Uterus (tissue), 4 donors: Measurements from ENCODE around the gene TBC1D14. TPM values are rescaled to one million over a fixed set of nuclear protein-coding genes. Genes with fewer than 3 reads are reported as not detected.

Experiments used
- DNase-seq, 2 donors: peaks; one replicate each; pipeline ENCODE4 v3.0.0-alpha.2; 2019 to 2020
- H3K27ac ChIP-seq, 2 donors: fragments of 200-600 bp; sonication (generic); 1 replicate in 1 of 2; 2 replicates in 1 of 2; pipeline ENCODE4 v1.5.1; 2016 to 2018
- H3K27me3 ChIP-seq, 2 donors: fragments of 200-600 bp; sonication (generic); one replicate each; pipeline ENCODE4 v1.5.1; 2018 to 2019; ENCODE audit warnings: control low read depth in 1 of 2
- H3K36me3 ChIP-seq, 2 donors: fragments of 200-600 bp; sonication (generic); one replicate each; pipeline ENCODE4 v1.5.1; 2019; ENCODE audit warnings: control low read depth in 1 of 2
- H3K4me1 ChIP-seq, 2 donors: fragments of 200-600 bp; sonication (generic); one replicate each; pipeline ENCODE4 v1.5.1; 2018 to 2019; ENCODE audit warnings: control low read depth in 1 of 2
- H3K4me3 ChIP-seq, 2 donors: fragments of 200-600 bp; sonication (generic); 1 replicate in 1 of 2; 2 replicates in 1 of 2; pipeline ENCODE4 v1.5.1; 2018 to 2019; ENCODE audit warnings: mild to moderate bottlenecking in 1 of 2
- H3K9me3 ChIP-seq, 2 donors: fragments of 200-600 bp; sonication (generic); one replicate each; pipeline ENCODE4 v1.5.1; 2019; ENCODE audit warnings: control low read depth in 1 of 2
- POLR2A ChIP-seq, 2 donors: fragments of 450-650 bp; IDR thresholded peaks; one replicate each; pipeline ENCODE4 v1.6.1; 2016; ENCODE audit warnings: antibody characterized with exemption in 2 of 2, mild to moderate bottlenecking in 1 of 2, moderate library complexity in 1 of 2
- intact Hi-C: fragments of 100-400 bp; cut with DNase I; formaldehyde crosslinking; loops from one replicate; pipeline ENCODE4 v1.15.1; 2023; ENCODE audit warnings: low total_unique reads
- total RNA-seq, 4 donors: library from RNA; depleted of rRNA in 3 of 4; stranded (reverse); fragments of >200 nt in 3 of 4; gene quantifications; one replicate each; pipeline versions ENCODE4 v1.1.0 to v1.2.4, GENCODE V29; 2014 to 2023
- TF ChIP-seq, protein P1 (sequence below), 4 experiments: fragments of 200-600 bp in 2 of 4; fragments of 450-650 bp in 2 of 4; sonication (generic) in 2 of 4; IDR thresholded peaks; one replicate each; pipeline ENCODE4 v1.5.1; 2016 to 2019; ENCODE audit warnings: antibody characterized with exemption in 4 of 4, mild to moderate bottlenecking in 2 of 4, moderate library complexity in 1 of 4
- donor health status: DM: yes; HTN: yes; CAD: no.

TBC1D14 gene
- total RNA-seq, 4 donors from 2014 or later = 16.9 to 61.2 (median 28.1) TPM

DNA sequence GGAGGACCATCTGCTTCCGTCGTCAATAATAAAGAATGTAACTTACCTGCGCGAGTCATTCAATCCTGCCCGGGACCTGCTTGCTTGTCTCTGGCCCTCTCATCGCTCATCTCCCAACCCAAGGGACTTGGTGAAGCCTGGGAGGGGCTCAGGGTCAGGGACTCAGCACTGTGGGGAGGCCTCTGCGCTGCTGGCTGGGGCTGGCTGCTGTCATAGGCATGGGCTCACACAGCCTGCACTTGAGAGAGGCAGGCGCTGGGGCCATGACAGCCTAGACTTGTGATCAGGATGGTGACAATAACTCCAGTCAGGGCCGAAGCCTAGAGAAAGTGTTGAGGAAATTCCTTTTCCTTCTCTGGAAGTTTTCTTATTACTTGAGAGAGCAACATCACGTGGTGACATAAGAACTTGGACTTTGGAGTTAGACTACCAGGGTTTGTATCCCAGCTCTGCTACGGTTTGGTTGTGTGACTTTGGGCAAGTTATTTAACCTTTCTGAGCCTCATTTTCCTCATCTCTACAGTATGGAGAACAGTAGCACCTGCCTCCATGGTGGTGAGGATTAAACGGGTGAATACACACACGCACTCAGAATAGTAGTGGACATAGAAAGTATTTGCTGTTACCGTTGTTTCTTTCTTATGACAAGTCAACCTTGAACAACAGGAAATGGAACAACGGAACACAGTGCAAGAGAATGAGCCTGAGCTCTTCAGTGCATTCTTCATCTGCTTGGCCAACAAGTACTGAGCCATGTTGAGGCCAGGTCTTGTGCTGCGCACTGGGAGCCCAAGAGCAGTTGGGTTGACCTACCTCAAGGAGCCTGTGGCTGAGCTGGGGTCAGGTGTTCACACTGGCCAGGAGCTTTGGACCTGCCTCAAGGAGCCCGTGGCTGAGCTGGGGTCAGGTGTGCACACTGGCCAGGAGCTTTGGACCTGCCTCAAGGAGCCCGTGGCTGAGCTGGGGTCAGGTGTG lies 60.5 kb downstream of the TBC1D14 start:
- H3K27me3 ChIP-seq = no peaks in the 10 kb centered on the region
- no peak for TF ChIP-seq POLR2A (IDR thresholded peaks at IDR 0.05)
- TF ChIP-seq, protein P1, sequence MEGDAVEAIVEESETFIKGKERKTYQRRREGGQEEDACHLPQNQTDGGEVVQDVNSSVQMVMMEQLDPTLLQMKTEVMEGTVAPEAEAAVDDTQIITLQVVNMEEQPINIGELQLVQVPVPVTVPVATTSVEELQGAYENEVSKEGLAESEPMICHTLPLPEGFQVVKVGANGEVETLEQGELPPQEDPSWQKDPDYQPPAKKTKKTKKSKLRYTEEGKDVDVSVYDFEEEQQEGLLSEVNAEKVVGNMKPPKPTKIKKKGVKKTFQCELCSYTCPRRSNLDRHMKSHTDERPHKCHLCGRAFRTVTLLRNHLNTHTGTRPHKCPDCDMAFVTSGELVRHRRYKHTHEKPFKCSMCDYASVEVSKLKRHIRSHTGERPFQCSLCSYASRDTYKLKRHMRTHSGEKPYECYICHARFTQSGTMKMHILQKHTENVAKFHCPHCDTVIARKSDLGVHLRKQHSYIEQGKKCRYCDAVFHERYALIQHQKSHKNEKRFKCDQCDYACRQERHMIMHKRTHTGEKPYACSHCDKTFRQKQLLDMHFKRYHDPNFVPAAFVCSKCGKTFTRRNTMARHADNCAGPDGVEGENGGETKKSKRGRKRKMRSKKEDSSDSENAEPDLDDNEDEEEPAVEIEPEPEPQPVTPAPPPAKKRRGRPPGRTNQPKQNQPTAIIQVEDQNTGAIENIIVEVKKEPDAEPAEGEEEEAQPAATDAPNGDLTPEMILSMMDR (IDR thresholded peaks at IDR 0.05) = no peak

GRCh38 chr4:6971536-6972374 lies 62.1 kb downstream of the TBC1D14 start:
- no peak for DNase-seq
- Histone ChIP-seq H3K4me3 (no peak overlapping the region), H3K27ac (no peak overlapping the region), H3K27me3 (no peaks in the 10 kb centered on the region), H3K4me1 (no peaks in the 10 kb centered on the region), H3K36me3 (no peaks in the 10 kb centered on the region), H3K9me3 (no peaks in the 10 kb centered on the region)
- TF ChIP-seq, protein P1 (IDR thresholded peaks at IDR 0.05) = no peak
- TF ChIP-seq POLR2A (IDR thresholded peaks at IDR 0.05) = no peak
- intact Hi-C loops = no loop called here

More for the DNA sequence above, 60.5 kb downstream of the TBC1D14 start:
- no peaks in the 10 kb centered on the region for H3K9me3 ChIP-seq
- no peaks in the 10 kb centered on the region for H3K4me1 ChIP-seq
- intact Hi-C loops = no loop called here
- H3K36me3 ChIP-seq = no peaks in the 10 kb centered on the region
- H3K27ac ChIP-seq = no peak overlapping the region
- no peak overlapping the region for H3K4me3 ChIP-seq
- DNase-seq = no peak

DNA sequence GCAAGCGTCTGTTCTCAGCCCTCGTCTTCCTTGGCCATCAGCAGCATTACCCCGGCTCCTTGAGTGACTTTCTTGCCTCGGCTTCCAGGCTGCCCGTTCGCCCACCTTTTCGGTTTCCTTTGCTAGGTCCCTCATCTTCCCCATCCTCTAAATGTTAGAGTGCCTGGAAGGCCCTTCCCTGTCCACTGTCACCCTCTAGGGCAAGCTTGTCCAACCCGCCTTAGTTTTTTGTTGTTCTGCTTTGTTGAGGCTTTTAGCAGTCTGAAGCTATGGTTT lies 62.7 kb downstream of the TBC1D14 start:
- H3K4me3 ChIP-seq = no peak overlapping the region
- intact Hi-C loops = no loop called here
- H3K4me1 ChIP-seq = no peaks in the 10 kb centered on the region
- H3K27me3 ChIP-seq = no peaks in the 10 kb centered on the region
- no peak for DNase-seq
- H3K27ac ChIP-seq = no peak overlapping the region
- no peaks in the 10 kb centered on the region for H3K36me3 ChIP-seq
- TF ChIP-seq, protein P1 (IDR thresholded peaks at IDR 0.05) = no peak
- no peak for TF ChIP-seq POLR2A (IDR thresholded peaks at IDR 0.05)
- no peaks in the 10 kb centered on the region for H3K9me3 ChIP-seq

- no peaks in the 10 kb centered on the region for H3K36me3 ChIP-seq
- H3K4me1 ChIP-seq = no peaks in the 10 kb centered on the region
- no peak overlapping the region for H3K4me3 ChIP-seq
- H3K27me3 ChIP-seq = no peaks in the 10 kb centered on the region
- H3K9me3 ChIP-seq = no peaks in the 10 kb centered on the region
- no peak for DNase-seq
- H3K27ac ChIP-seq = no peak overlapping the region
- intact Hi-C loops = no loop called here
- TF ChIP-seq, protein P1 (IDR thresholded peaks at IDR 0.05) = no peak
- no peak for TF ChIP-seq POLR2A (IDR thresholded peaks at IDR 0.05)
Measured at GRCh38 chr4:6972911-6973310, 63.3 kb downstream of the TBC1D14 start.
